ENCODE data around the gene PLCB2.
A peak's percentile ranks its signal among the peaks of the same experiment; 100 is the strongest.

Gene PLCB2

GRCh38 chr15:40277471-40277870 is 30.3 kb downstream of the PLCB2 start:
- Mint-ChIP-seq H3K36me3 (ENCODE audit: low read depth) (peaks cover 6% of the 10 kb centered on the region), H3K9me3 (no peaks in the 10 kb centered on the region), H3K4me3 (peak overlapping the region; percentile 47), H3K27ac (peak overlapping the region; percentile 54), H3K27me3 (peaks cover 28% of the 10 kb centered on the region), H3K4me1 (ENCODE audit: low read depth) (peaks cover 51% of the 10 kb centered on the region)
- intact Hi-C loops (cut with micrococcal nuclease), result no loop called here

GRCh38 chr15:40276927-40277326 is 30.8 kb downstream of the PLCB2 start:
- peaks cover 25% of the 10 kb centered on the region for H3K27me3 Mint-ChIP-seq
- no peak overlapping the region for H3K4me3 Mint-ChIP-seq
- intact Hi-C loops (cut with micrococcal nuclease), result no loop called here
- peaks cover 51% of the 10 kb centered on the region for H3K4me1 Mint-ChIP-seq (ENCODE audit: low read depth)
- H3K27ac Mint-ChIP-seq, result peak overlapping the region; percentile 54
- no peaks in the 10 kb centered on the region for H3K9me3 Mint-ChIP-seq
- H3K36me3 Mint-ChIP-seq (ENCODE audit: low read depth), result peaks cover 6% of the 10 kb centered on the region

- Mint-ChIP-seq H3K4me1 (ENCODE audit: low read depth) (peaks cover 51% of the 10 kb centered on the region), H3K27ac (peak overlapping the region; percentile 54), H3K4me3 (no peak overlapping the region), H3K36me3 (ENCODE audit: low read depth) (peaks cover 2% of the 10 kb centered on the region), H3K27me3 (peaks cover 22% of the 10 kb centered on the region), H3K9me3 (no peaks in the 10 kb centered on the region)
- intact Hi-C loops (cut with micrococcal nuclease), result no loop called here
These were observed 31.8 kb downstream of the PLCB2 start for GRCh38 chr15:40275954-40276353.

- no peaks in the 10 kb centered on the region for H3K36me3 Mint-ChIP-seq (ENCODE audit: low read depth)
- intact Hi-C loops (cut with micrococcal nuclease), result no loop called here
- no peaks in the 10 kb centered on the region for H3K9me3 Mint-ChIP-seq
- no peak overlapping the region for H3K4me3 Mint-ChIP-seq
- H3K27me3 Mint-ChIP-seq, result peaks cover 18% of the 10 kb centered on the region
- peak overlapping the region; percentile 54 for H3K27ac Mint-ChIP-seq
- peaks cover 51% of the 10 kb centered on the region for H3K4me1 Mint-ChIP-seq (ENCODE audit: low read depth)
These were observed 32.2 kb downstream of the PLCB2 start for GRCh38 chr15:40275523-40275922.

- Mint-ChIP-seq H3K4me3 (no peak overlapping the region), H3K27ac (peak overlapping the region; percentile 64), H3K36me3 (ENCODE audit: low read depth) (no peaks in the 10 kb centered on the region), H3K9me3 (no peaks in the 10 kb centered on the region), H3K4me1 (ENCODE audit: low read depth) (peaks cover 50% of the 10 kb centered on the region), H3K27me3 (peaks cover 13% of the 10 kb centered on the region)
- intact Hi-C loops (cut with micrococcal nuclease), result loop anchor here (1.0 kb wide), 2 partner anchors 57 to 229 kb away; no protein-coding TSS in a partner anchor
These were observed 33.1 kb downstream of the PLCB2 start for GRCh38 chr15:40274350-40275274.

- peaks cover 38% of the 10 kb centered on the region for H3K4me1 Mint-ChIP-seq (ENCODE audit: low read depth)
- no peaks in the 10 kb centered on the region for H3K36me3 Mint-ChIP-seq (ENCODE audit: low read depth)
- no peak overlapping the region for H3K4me3 Mint-ChIP-seq
- H3K27ac Mint-ChIP-seq, result no peak overlapping the region
- H3K9me3 Mint-ChIP-seq, result no peaks in the 10 kb centered on the region
- intact Hi-C loops (cut with micrococcal nuclease), result no loop called here
- peaks cover 2% of the 10 kb centered on the region for H3K27me3 Mint-ChIP-seq
These were observed 34.3 kb downstream of the PLCB2 start for GRCh38 chr15:40273428-40273827.

GRCh38 chr15:40272485-40273056 is 35.2 kb downstream of the PLCB2 start:
- H3K9me3 Mint-ChIP-seq, result no peaks in the 10 kb centered on the region
- no peak overlapping the region for H3K4me3 Mint-ChIP-seq
- H3K27ac Mint-ChIP-seq, result no peak overlapping the region
- intact Hi-C loops (cut with micrococcal nuclease), result no loop called here
- H3K36me3 Mint-ChIP-seq (ENCODE audit: low read depth), result no peaks in the 10 kb centered on the region
- peaks cover 30% of the 10 kb centered on the region for H3K4me1 Mint-ChIP-seq (ENCODE audit: low read depth)
- H3K27me3 Mint-ChIP-seq, result peaks cover 2% of the 10 kb centered on the region

GRCh38 chr15:40271685-40272484 is 35.9 kb downstream of the PLCB2 start:
- H3K27me3 Mint-ChIP-seq, result peaks cover 2% of the 10 kb centered on the region
- no peak overlapping the region for H3K4me3 Mint-ChIP-seq
- no peaks in the 10 kb centered on the region for H3K36me3 Mint-ChIP-seq (ENCODE audit: low read depth)
- no peaks in the 10 kb centered on the region for H3K9me3 Mint-ChIP-seq
- intact Hi-C loops (cut with micrococcal nuclease), result no loop called here
- peaks cover 24% of the 10 kb centered on the region for H3K4me1 Mint-ChIP-seq (ENCODE audit: low read depth)
- H3K27ac Mint-ChIP-seq, result no peak overlapping the region

GRCh38 chr15:40270246-40270995 is 37.3 kb downstream of the PLCB2 start:
- H3K4me1 Mint-ChIP-seq (ENCODE audit: low read depth), result peaks cover 16% of the 10 kb centered on the region
- no peaks in the 10 kb centered on the region for H3K36me3 Mint-ChIP-seq (ENCODE audit: low read depth)
- H3K27me3 Mint-ChIP-seq, result peaks cover 2% of the 10 kb centered on the region
- H3K4me3 Mint-ChIP-seq, result no peak overlapping the region
- peak overlapping the region; percentile 0 for H3K27ac Mint-ChIP-seq
- intact Hi-C loops (cut with micrococcal nuclease), result no loop called here
- no peaks in the 10 kb centered on the region for H3K9me3 Mint-ChIP-seq

GRCh38 chr15:40269604-40270003 is 38.1 kb downstream of the PLCB2 start:
- Mint-ChIP-seq H3K4me3 (no peak overlapping the region), H3K27me3 (peaks cover 6% of the 10 kb centered on the region), H3K4me1 (ENCODE audit: low read depth) (peaks cover 11% of the 10 kb centered on the region), H3K9me3 (no peaks in the 10 kb centered on the region), H3K27ac (peak overlapping the region; percentile 0), H3K36me3 (ENCODE audit: low read depth) (no peaks in the 10 kb centered on the region)
- intact Hi-C loops (cut with micrococcal nuclease), result no loop called here

- H3K4me3 Mint-ChIP-seq, result no peak overlapping the region
- H3K36me3 Mint-ChIP-seq (ENCODE audit: low read depth), result no peaks in the 10 kb centered on the region
- peaks cover 15% of the 10 kb centered on the region for H3K4me1 Mint-ChIP-seq (ENCODE audit: low read depth)
- no peaks in the 10 kb centered on the region for H3K9me3 Mint-ChIP-seq
- intact Hi-C loops (cut with micrococcal nuclease), result no loop called here
- no peak overlapping the region for H3K27ac Mint-ChIP-seq
- peaks cover 8% of the 10 kb centered on the region for H3K27me3 Mint-ChIP-seq
These were observed 40.1 kb downstream of the PLCB2 start for GRCh38 chr15:40267670-40268069.

GRCh38 chr15:40266828-40267304 is 40.9 kb downstream of the PLCB2 start:
- Mint-ChIP-seq H3K4me1 (ENCODE audit: low read depth) (peaks cover 15% of the 10 kb centered on the region), H3K27ac (peak overlapping the region; percentile 15), H3K36me3 (ENCODE audit: low read depth) (no peaks in the 10 kb centered on the region), H3K9me3 (no peaks in the 10 kb centered on the region), H3K27me3 (peaks cover 11% of the 10 kb centered on the region), H3K4me3 (no peak overlapping the region)
- intact Hi-C loops (cut with micrococcal nuclease), result no loop called here

- H3K36me3 Mint-ChIP-seq (ENCODE audit: low read depth), result no peaks in the 10 kb centered on the region
- peaks cover 13% of the 10 kb centered on the region for H3K27me3 Mint-ChIP-seq
- intact Hi-C loops (cut with micrococcal nuclease), result no loop called here
- peaks cover 15% of the 10 kb centered on the region for H3K4me1 Mint-ChIP-seq (ENCODE audit: low read depth)
- H3K27ac Mint-ChIP-seq, result no peak overlapping the region
- H3K9me3 Mint-ChIP-seq, result no peaks in the 10 kb centered on the region
- H3K4me3 Mint-ChIP-seq, result no peak overlapping the region
These were observed 41.9 kb downstream of the PLCB2 start for GRCh38 chr15:40265875-40266274.

Measured in dendritic cell treated with granulocyte-macrophage colony-stimulating factor and Interleukin-4, amounts not matched to agents 40 ng/mL and 50 ng/mL, for 4 days (primary cell).